NCI-H146 treated with DMSO at 0.1 percent for 48 hours (cell line): Measurements from ENCODE around the gene CLSTN2.

Source experiments
- DNase-seq: peaks from one replicate; lab custom pipeline; 2025; ENCODE audit not compliant: unreplicated experiment; lab: John Stamatoyannopoulos, UW

Gene CLSTN2

DNA sequence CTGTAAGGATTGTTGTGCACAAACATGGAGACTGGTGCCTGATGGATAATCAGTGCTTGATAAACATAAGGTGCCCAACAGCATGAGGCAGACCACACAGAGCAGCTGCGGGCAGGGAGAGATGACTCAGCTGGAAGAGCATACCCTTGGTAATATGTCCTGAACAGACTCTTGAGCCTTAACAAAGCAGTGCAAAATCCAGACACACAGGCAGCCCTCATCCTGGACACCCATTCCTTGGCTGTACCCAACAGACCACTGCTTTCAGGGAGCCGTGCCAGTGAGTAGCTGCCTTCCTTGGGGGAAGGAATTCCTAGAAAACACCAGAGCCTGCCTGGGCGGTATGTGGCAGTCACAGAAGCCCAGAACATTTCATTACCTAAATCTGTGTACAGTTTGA lies 156.2 kb downstream of the CLSTN2 start:
- no peak for DNase-seq

GRCh38 chr3:140092848-140093536 lies 158.0 kb downstream of the CLSTN2 start:
- peak; percentile 51 for DNase-seq

- DNase-seq = peak; percentile 93
Observed at GRCh38 chr3:140093742-140094141, 158.8 kb downstream of the CLSTN2 start.

- DNase-seq = no peak
Observed at GRCh38 chr3:140094487-140094886, 159.5 kb downstream of the CLSTN2 start.

DNA sequence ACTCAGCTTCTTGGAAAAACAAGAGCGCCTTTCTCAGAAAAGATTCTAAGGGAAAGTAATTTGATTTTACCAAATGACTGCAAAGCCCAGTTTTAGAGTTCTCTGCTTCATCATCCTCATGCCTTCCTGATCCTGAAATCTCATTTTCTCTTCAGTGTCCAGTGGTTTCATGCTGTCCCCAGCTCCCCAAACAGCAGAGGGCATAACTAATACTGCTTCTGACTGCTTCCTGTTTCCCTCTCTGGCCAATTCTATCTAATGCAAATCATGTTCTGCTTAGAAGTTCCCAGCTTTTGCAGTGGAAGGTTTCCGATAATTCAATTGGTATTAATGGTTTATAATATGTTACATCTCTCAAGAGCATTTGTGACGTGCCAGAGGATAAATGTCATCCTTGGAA lies 161.1 kb downstream of the CLSTN2 start:
- DNase-seq = no peak

DNA sequence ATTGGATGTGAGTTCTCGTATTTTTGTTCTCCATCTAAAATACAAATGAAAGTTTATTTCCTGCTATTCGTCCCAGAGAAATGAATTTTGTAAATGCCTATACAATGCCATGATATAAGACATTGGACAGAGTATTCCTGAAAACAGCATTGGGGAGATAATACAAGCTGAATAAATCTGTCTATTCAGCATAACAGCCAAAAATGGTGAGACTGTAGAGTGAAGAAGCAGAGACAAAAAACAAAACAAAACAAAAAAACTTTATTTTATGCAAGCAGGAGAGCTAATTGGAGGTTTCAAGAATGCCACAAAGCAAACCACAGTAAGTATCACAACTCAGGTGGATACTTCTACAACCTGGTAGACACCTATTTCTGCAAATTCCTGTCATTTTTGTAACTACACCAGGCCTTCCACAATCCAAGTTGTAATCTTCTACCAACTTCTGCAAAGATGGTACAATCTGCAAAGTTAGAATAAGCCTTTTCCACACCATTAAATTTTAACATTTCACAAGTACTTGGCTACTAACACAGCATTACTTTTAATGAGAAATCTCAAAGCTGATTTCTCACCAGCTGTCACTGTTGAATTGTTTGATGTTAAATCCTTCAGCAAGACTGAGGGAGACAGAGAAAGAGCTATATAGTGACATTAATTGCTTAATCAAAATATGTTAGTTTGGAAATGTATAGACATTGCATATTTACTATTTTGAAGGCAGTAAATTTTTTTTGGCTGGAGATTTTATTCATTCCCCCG lies 163.1 kb downstream of the CLSTN2 start:
- DNase-seq = no peak

GRCh38 chr3:140100479-140100878 lies 165.5 kb downstream of the CLSTN2 start:
- no peak for DNase-seq

GRCh38 chr3:140103166-140103565 lies 168.2 kb downstream of the CLSTN2 start:
- no peak for DNase-seq

GRCh38 chr3:140103986-140104645 lies 169.1 kb downstream of the CLSTN2 start:
- DNase-seq = no peak

GRCh38 chr3:140113996-140114788 lies 179.2 kb downstream of the CLSTN2 start:
- DNase-seq = peak; percentile 86

DNA sequence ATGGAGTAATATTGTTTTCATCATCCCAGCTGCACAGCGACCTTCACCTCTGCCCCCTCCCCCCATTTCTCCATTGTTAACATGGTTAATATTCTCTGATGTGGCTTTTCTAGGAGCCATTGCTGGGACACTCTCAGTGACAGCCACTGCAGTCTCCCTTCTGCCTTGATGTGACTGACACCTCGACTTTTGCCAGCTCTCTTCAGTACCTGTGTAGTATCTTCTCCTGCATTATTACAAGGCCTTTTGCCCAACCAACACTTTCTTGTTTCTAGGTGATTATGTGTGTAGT lies 179.8 kb downstream of the CLSTN2 start:
- no peak for DNase-seq

GRCh38 chr3:140117096-140117526 lies 182.1 kb downstream of the CLSTN2 start:
- DNase-seq = no peak

GRCh38 chr3:140122183-140122582 lies 187.2 kb downstream of the CLSTN2 start:
- no peak for DNase-seq

DNA sequence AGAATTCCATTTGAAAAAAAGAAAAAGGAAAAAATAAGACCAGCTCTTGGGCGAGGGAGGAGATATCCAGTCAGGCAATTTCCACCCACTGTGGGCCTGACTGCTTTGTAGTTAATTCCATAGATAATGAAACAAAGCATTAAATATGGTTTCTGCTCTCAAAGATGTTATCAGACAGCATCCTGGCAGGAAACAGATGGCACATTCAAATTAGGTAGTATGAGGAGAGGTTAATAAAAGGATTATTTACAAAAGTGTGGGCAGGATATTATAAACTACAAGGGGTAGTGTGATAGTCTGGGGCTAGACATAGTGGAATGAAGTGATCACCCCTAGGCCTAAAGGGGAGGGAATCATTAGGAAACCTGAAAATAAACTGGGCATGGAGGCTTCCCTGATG lies 193.2 kb downstream of the CLSTN2 start:
- peak; percentile 96 for DNase-seq

- DNase-seq = peak; percentile 96
Observed at GRCh38 chr3:140128631-140129030, 193.6 kb downstream of the CLSTN2 start.

DNA sequence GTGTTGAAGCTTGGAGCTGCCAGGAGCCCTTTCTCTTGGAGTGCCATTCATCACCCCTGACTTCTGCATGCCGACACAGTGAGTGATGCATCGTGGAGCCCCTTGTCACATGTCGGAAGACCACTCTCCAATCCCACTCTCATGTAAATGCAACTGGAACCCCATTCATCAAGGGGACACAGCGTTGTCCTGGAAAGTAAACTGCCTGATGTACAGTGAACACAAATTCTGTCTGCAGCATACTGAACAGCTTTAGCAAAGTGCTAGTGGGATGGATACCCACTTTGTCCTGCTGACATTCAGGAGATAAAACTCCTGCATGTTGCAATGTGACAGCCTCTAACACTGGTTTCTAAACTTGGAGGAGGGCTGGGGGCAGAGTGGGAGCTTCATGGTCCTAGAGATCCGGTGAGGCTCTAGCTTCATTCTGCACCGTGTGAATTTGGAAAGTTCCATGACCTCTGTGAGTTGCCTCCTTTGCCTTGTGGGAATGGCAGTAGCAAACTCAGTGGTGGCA lies 194.8 kb downstream of the CLSTN2 start:
- DNase-seq = no peak

- peak; percentile 81 for DNase-seq
Observed at GRCh38 chr3:140131895-140132294, 196.9 kb downstream of the CLSTN2 start.

GRCh38 chr3:140134231-140134965 lies 199.4 kb downstream of the CLSTN2 start:
- DNase-seq = peak; percentile 27

DNA sequence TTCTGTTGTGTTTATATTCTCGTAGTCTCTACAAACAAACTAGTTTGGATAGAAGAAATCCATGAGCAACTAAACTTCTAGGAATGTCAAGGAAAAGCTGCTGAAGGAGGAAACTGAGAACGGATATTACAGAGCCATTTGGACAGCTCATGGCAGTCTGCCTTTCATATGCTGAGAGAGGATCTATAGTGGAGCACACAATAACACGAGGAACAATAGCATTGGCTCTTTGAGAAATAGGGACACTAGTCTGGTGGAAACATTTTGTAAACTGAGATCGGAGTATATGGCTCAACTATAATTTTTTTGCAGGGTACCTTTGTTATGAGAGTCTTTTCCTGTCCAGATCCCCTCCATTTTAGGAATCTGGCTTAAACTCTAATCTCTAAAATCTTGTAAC lies 200.5 kb downstream of the CLSTN2 start:
- no peak for DNase-seq

DNA sequence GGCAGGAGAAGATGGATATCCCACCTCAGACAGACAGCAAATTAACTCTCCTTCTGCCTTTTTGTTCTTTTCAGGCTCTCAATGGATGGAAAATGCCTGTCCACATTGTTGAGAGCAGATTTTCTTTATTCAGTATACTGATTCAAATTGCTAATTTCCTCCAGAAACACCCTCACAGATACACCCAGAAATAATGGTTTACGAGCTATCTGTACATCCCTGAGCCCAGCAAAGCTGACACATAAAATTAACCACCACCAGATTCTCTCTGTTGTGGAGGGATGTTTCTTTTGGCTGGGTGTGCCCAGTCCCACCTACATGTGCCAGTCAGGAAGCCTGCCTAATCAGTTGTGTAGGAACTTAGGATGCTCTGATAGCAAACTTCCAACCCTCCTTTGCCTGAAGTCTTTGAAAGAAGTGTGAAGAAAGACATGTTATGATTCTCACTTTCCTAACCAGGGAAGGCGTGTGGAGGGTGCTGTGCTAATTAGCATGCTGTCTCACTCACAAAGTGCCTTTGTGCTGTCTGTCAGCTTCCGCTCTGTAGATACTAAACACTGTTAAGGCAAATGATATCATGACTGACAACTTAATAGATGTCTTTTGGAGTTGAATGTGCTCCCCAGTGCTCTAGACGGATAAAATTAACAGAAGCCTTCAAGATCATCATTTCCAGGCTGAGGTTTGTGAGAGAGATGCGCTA lies 208.5 kb downstream of the CLSTN2 start:
- peak; percentile 75 for DNase-seq
